Heart right ventricle (tissue), 16 donors: ENCODE data around the gene CD247. TPM values are rescaled to one million over a fixed set of nuclear protein-coding genes. Genes with fewer than 3 reads are reported as not detected.

Experiments used
- ATAC-seq, 8 donors: fragments of 200-7000 bp; cut with Tn5 transposase; one replicate each; pipeline ENCODE4 v1.9.1; 2020; ENCODE audit warnings: mild to moderate bottlenecking in 8 of 8, moderate library complexity in 8 of 8, moderate number of reproducible peaks in 1 of 8
- DNase-seq, 2 donors: peaks; one replicate each; pipeline ENCODE4 v3.0.0-alpha.2; 2020
- H3K27ac ChIP-seq, 10 donors: fragments of 200-600 bp; sonication (generic) in 2 of 10; one replicate each; pipeline versions ENCODE4 v1.5.0 to v1.8.0; 2020 to 2022; ENCODE audit warnings: mild to moderate bottlenecking in 3 of 10
- H3K27me3 ChIP-seq, 7 donors: fragments of 200-600 bp; one replicate each; pipeline ENCODE4 v1.8.0; 2021 to 2022; ENCODE audit warnings: mild to moderate bottlenecking in 2 of 7
- H3K36me3 ChIP-seq, 9 donors: fragments of 200-600 bp; sonication (generic) in 1 of 9; one replicate each; pipeline versions ENCODE4 v1.5.0 to v1.8.0; 2020 to 2022; ENCODE audit warnings: mild to moderate bottlenecking in 2 of 9
- H3K4me1 ChIP-seq, 9 donors: fragments of 200-600 bp; sonication (generic) in 1 of 9; one replicate each; pipeline versions ENCODE4 v1.5.0 to v1.8.0; 2020 to 2022; ENCODE audit warnings: mild to moderate bottlenecking in 4 of 9
- H3K4me3 ChIP-seq, 10 donors: fragments of 200-600 bp; sonication (generic) in 2 of 10; one replicate each; pipeline versions ENCODE4 v1.5.0 to v1.8.0; 2020 to 2022; ENCODE audit warnings: mild to moderate bottlenecking in 7 of 10, moderate library complexity in 2 of 10
- H3K9me3 ChIP-seq, 11 donors: fragments of 200-600 bp in 10 of 11; sonication (generic) in 2 of 11; one replicate each; pipeline versions ENCODE4 v1.5.0 to v1.8.0; 2013 to 2022; ENCODE audit warnings: mild to moderate bottlenecking in 2 of 11, control low read depth in 1 of 11, moderate library complexity in 1 of 11
- CTCF ChIP-seq, 9 donors: fragments of 200-600 bp; sonication (generic) in 2 of 9; IDR thresholded peaks; one replicate each; pipeline versions ENCODE4 v1.5.0 to v1.8.0; 2021 to 2022; ENCODE audit warnings: antibody characterized with exemption in 9 of 9, mild to moderate bottlenecking in 5 of 9, moderate library complexity in 1 of 9
- WGBS, 2 donors: extraction: QIAGEN DNeasy Blood & Tissue Kit; methylation state at CpG; one replicate each; pipeline ENCODE4 v1.1.7; 2013; ENCODE audit warnings: inconsistent platforms in 1 of 2; 5-methylcytosine and 5-hydroxymethylcytosine counted together
- intact Hi-C, 10 donors: fragments of 100-400 bp; cut with DNase I; formaldehyde crosslinking; loops; one replicate each; pipeline versions ENCODE4 v1.11.1 to v1.14.2; 2022
- polyA plus RNA-seq, 2 donors: library from polyadenylated mRNA; stranded (reverse); fragments of 200-250 nt; gene quantifications; one replicate each; pipeline ENCODE4 v1.2.3, GENCODE V29; 2013
- total RNA-seq, 10 donors: library from RNA; stranded (reverse); fragmentation: NEBNext Ultra II Directional in 3 of 10; extraction: Animal tissue kit (Norgen Biotek cat#: 25700) in 3 of 10; gene quantifications; one replicate each; pipeline versions ENCODE4 v1.2.1 to v1.2.4, GENCODE V29; 2021 to 2023
- donor health status: Arrhythmogenic right ventricular cardiomyopathy.
- donor health status: ischemic (EF 13 %, LVEDD 7.1; RV severe dilation, severe dysfunction).
- donor health status: healthy with polysubstance abuse.
- donor health status: DM: no; HTN: yes; CAD: no.
- donor health status: DM: no; HTN: no; CAD: no.
- donor health status: ischemic (EF 25% LVEDD 6.9; RV normal size, moderate dysfunction).
- donor health status: ischemic (EF 25% LVEDD 5.7; RV mildly dilated, moderate dysfunction).
- donor health status: healthy.
- donor health status: DM: yes; HTN: yes; CAD: no.
- donor health status: Ischemic cardiomyopathy.
- donor health status: ischemic (EF 35%, LVEDD 5.7; RV mildly dilated, moderate dysfunction).
- donor health status: nonischemic (EF 11% LVEDD 7.7; RV severe dilation, severe dysfunction).
- donor health status: DM: yes; HTN: yes; CAD: no.
- donor health status: PGD.
- donor health status: ischemic (EF 29% LVEDD 5.4; RV normal size, mild dysfunction).
- donor health status: nonischemic (EF 23%, LVEDD 6.1; RV moderate dilation, normal function).

The CD247 gene
- total and polyA plus RNA-seq, 12 donors = 0.31 to 6.5 (median 0.66) TPM; not detected in 1

DNA sequence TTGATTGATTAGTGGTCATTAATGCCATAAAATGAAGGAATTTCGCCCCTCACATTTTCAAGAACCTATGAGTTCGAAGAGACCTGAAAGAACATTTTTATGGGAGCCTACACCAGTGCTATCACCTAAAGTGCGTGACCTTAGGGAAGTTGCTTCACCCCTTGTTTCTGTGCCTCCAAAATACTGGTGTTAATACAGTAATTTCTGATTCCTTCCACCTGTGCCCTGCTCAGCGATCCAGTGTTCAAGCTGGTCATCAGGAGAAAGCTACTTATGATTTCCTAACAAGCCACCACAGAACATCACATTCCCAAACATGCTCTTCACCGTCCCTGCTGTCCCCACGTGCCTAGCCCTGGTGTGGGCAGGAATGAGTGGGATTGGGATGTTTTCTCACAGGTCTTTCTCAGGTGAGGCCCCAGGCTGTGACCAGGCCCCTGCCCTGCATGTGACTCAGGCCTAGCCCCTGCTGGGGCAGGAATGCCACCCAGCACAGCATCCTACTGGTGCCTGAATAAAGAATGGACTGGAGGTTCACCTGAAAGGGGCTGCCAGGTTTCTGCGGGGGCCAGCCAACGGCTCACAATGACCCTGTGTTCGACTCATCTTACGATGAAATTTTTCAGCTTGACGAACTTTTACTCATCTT lies 60.3 kb downstream of the CD247 start:
- DNase-seq (no peak), ATAC-seq (no peak)
- TF ChIP-seq CTCF (IDR thresholded peaks at IDR 0.05) = no peak
- H3K27me3 ChIP-seq = no peaks in the 10 kb centered on the region
- no peak overlapping the region for H3K27ac ChIP-seq
- intact Hi-C loops = loop anchor here in 1 of 10 donors (5.0 kb wide), 1 partner anchor 74 kb away; no protein-coding TSS in a partner anchor
- H3K9me3 ChIP-seq = no peaks in the 10 kb centered on the region
- H3K36me3 ChIP-seq = no peaks in the 10 kb centered on the region
- whole genome bisulfite sequencing, 2 donors = 78 to 82% methylated on average over 11 of the region's 11 CpGs
- peaks cover 0 to 15% (median 9%) of the 10 kb centered on the region in 9 donors for H3K4me1 ChIP-seq
- H3K4me3 ChIP-seq = no peak overlapping the region

GRCh38 chr1:167456926-167457325 lies 61.4 kb downstream of the CD247 start:
- 81 to 82% methylated on average over 8 of the region's 8 CpGs for WGBS, 2 donors

DNA sequence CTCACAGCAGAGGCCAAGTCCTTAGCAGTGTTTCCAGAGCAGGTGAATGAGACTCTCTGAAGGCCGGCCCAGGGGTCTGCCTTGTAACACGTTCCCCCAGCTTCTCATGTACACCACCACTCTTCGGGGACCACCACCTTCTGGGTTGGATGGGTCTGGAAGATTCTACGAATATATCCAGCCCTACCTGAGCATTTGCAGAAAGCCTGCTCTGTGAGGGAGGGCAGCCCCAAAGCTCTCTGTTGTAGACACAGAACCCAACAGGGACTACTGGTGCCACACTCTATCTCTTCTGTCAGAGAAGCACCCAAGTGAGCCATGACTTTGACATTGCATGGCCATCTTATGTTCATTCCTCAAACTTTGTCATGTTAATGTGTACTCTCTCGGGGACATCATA lies 61.8 kb downstream of the CD247 start:
- Histone ChIP-seq H3K4me1 (peaks cover 0 to 15% (median 9%) of the 10 kb centered on the region in 9 donors), H3K9me3 (no peaks in the 10 kb centered on the region), H3K4me3 (peak overlapping the region in 3 of 10 donors; percentile 64 to 77 (median 75)), H3K27me3 (peaks cover 0 to 4% (median 0%) of the 10 kb centered on the region in 7 donors), H3K36me3 (no peaks in the 10 kb centered on the region), H3K27ac (peak overlapping the region in 6 of 10 donors; percentile 83 to 92 (median 88))
- 91 to 94% methylated on average over 5 of the region's 5 CpGs for WGBS, 2 donors
- DNase-seq = no peak
- intact Hi-C loops = loop anchor here in 1 of 10 donors (5.0 kb wide), 1 partner anchor 76 kb away; no protein-coding TSS in a partner anchor
- ATAC-seq = no peak
- TF ChIP-seq CTCF (IDR thresholded peaks at IDR 0.05) = no peak

More at GRCh38 chr1:167456926-167457325, 61.4 kb downstream of the CD247 start:
- Histone ChIP-seq H3K9me3 (no peaks in the 10 kb centered on the region), H3K4me3 (no peak overlapping the region), H3K27ac (no peak overlapping the region), H3K36me3 (no peaks in the 10 kb centered on the region), H3K27me3 (peaks cover 0 to 1% (median 0%) of the 10 kb centered on the region in 7 donors), H3K4me1 (peaks cover 0 to 15% (median 9%) of the 10 kb centered on the region in 9 donors)
- intact Hi-C loops = loop anchor here in 1 of 10 donors (5.0 kb wide), 1 partner anchor 75 kb away; no protein-coding TSS in a partner anchor
- DNase-seq (no peak), ATAC-seq (no peak)
- no peak for TF ChIP-seq CTCF (IDR thresholded peaks at IDR 0.05)

GRCh38 chr1:167455786-167456446 lies 62.4 kb downstream of the CD247 start:
- Histone ChIP-seq H3K4me3 (peak overlapping the region; percentile 61 to 97 (median 74)), H3K9me3 (no peaks in the 10 kb centered on the region), H3K36me3 (no peaks in the 10 kb centered on the region), H3K27me3 (peaks cover 0 to 5% (median 0%) of the 10 kb centered on the region in 7 donors), H3K4me1 (peaks cover 0 to 15% (median 9%) of the 10 kb centered on the region in 9 donors), H3K27ac (peak overlapping the region; percentile 67 to 92 (median 85))
- ATAC-seq (peak; percentile 56 to 88 (median 72)), DNase-seq (peak; percentile 30 to 43)
- 1% methylated on average over 23 of the region's 23 CpGs for WGBS, 2 donors
- intact Hi-C loops = loop anchor here in 1 of 10 donors (5.0 kb wide), 1 partner anchor 76 kb away; no protein-coding TSS in a partner anchor
- TF ChIP-seq CTCF (IDR thresholded peaks at IDR 0.05) = no peak
